Measurements from ENCODE around the gene COX7C. TPM values are rescaled to one million over a fixed set of nuclear protein-coding genes. Genes with fewer than 3 reads are reported as not detected.
"Not testable (repeated sequence)": the region's sequence is repeated elsewhere in the genome, so short reads cannot be mapped to it uniquely, and the experiment has no call there.

Gene COX7C
- total RNA-seq, 1 experiment from 2014 or later, result 1,292 TPM

GRCh38 chr5:86649832-86650505 lies 32.2 kb downstream of the COX7C start:
- Mint-ChIP-seq H3K4me3 (no peak overlapping the region), H3K27ac (peak overlapping the region in 1 of 3 experiments; percentile 78; a peak in 3 of 7 replicates), H3K27me3 (ENCODE audit: low read depth) (no peaks in the 10 kb centered on the region), H3K9me3 (no peaks in the 10 kb centered on the region; a peak in 1 of 5 replicates), H3K4me1 (peaks cover 53 to 69% of the 10 kb centered on the region in 2 experiments), H3K36me3 (ENCODE audit: insufficient read depth in 1 of 3, low read depth in 3 of 3) (peaks cover 0 to 17% (median 0%) of the 10 kb centered on the region in 3 experiments; a peak in 2 of 7 replicates)
- H2BK20ac ChIP-seq (ENCODE audit: low read depth, low read length, poor library complexity, severe bottlenecking), result no peak overlapping the region
- H2AK5ac ChIP-seq (ENCODE audit: insufficient read length, low read length), result no peak overlapping the region
- no peak overlapping the region for H4K8ac ChIP-seq (replicated peaks; ENCODE audit: insufficient read length, low read depth, low read length)
- no peak for DNase-seq
- H2BK15ac ChIP-seq (ENCODE audit: low read depth, low read length), result no peak overlapping the region
- H4K20me1 ChIP-seq (ENCODE audit: control insufficient read depth, insufficient read depth, insufficient read length), result no peaks in the 10 kb centered on the region
- no peak overlapping the region for H3T11ph ChIP-seq (ENCODE audit: low read length)
- no peaks in the 10 kb centered on the region for H3K23me2 ChIP-seq (ENCODE audit: insufficient read length, low read depth, low read length, poor library complexity, severe bottlenecking)
- no peak overlapping the region for H4K5ac ChIP-seq (ENCODE audit: insufficient read length, low read depth, low read length)
- WGBS (ENCODE audit: extremely low coverage, insufficient read length, low lambda C conversion rate), result 100% methylated on average over 1 of the region's 3 CpGs
- no peaks in the 10 kb centered on the region for H3K79me2 ChIP-seq (ENCODE audit: insufficient read depth, low read length)
- no peaks in the 10 kb centered on the region for H3K79me1 ChIP-seq (ENCODE audit: insufficient read depth, low read depth, low read length, poor library complexity, severe bottlenecking)
- no peak overlapping the region for H2BK5ac ChIP-seq (ENCODE audit: insufficient read length, low read length)
- peaks cover 9% of the 10 kb centered on the region; the same call in 1 of the 2 replicates for H3K4me1 ChIP-seq (ENCODE audit: insufficient read depth, low read length)
- no peak overlapping the region for H2BK120ac ChIP-seq (ENCODE audit: low read depth, low read length, poor library complexity, severe bottlenecking)
- H3K14ac ChIP-seq (ENCODE audit: insufficient read depth, low read length), result no peak overlapping the region
- H3K9me3 ChIP-seq (ENCODE audit: control insufficient read depth, low read depth, low read length), result no peaks in the 10 kb centered on the region
- no peak overlapping the region for H3K27ac ChIP-seq (ENCODE audit: insufficient read length, low read depth, low read length)
- no peak overlapping the region for H4K91ac ChIP-seq (ENCODE audit: insufficient read length, low read depth, low read length)
- H3K18ac ChIP-seq (ENCODE audit: insufficient read length, low read depth, low read length), result no peak overlapping the region
- TF ChIP-seq, protein P1, sequence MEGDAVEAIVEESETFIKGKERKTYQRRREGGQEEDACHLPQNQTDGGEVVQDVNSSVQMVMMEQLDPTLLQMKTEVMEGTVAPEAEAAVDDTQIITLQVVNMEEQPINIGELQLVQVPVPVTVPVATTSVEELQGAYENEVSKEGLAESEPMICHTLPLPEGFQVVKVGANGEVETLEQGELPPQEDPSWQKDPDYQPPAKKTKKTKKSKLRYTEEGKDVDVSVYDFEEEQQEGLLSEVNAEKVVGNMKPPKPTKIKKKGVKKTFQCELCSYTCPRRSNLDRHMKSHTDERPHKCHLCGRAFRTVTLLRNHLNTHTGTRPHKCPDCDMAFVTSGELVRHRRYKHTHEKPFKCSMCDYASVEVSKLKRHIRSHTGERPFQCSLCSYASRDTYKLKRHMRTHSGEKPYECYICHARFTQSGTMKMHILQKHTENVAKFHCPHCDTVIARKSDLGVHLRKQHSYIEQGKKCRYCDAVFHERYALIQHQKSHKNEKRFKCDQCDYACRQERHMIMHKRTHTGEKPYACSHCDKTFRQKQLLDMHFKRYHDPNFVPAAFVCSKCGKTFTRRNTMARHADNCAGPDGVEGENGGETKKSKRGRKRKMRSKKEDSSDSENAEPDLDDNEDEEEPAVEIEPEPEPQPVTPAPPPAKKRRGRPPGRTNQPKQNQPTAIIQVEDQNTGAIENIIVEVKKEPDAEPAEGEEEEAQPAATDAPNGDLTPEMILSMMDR (conservative IDR thresholded peaks at IDR 0.05), result no peak
- no peaks in the 10 kb centered on the region for H3K27me3 ChIP-seq (ENCODE audit: insufficient read depth, low read length)
- no peak overlapping the region for H2AFZ ChIP-seq (ENCODE audit: low read length)
- no peak overlapping the region for H3K4ac ChIP-seq (ENCODE audit: low read depth, low read length)
- no peak overlapping the region for H2BK12ac ChIP-seq (ENCODE audit: insufficient read length, low read depth, low read length)
- H3K23ac ChIP-seq (ENCODE audit: insufficient read length, low read depth, low read length), result no peak overlapping the region
- H3K4me2 ChIP-seq (ENCODE audit: insufficient read depth, insufficient read length, low read length), result no peak overlapping the region
- H3K56ac ChIP-seq (ENCODE audit: insufficient read length, low read depth, low read length), result no peak overlapping the region
- no peak overlapping the region for H3K9ac ChIP-seq (ENCODE audit: extremely low read depth, insufficient read length, low read length)

- not testable (repeated sequence) for H3K23ac ChIP-seq (ENCODE audit: insufficient read length, low read depth, low read length); H3K18ac ChIP-seq (ENCODE audit: insufficient read length, low read depth, low read length); H3K4me3 Mint-ChIP-seq; H2BK120ac ChIP-seq (ENCODE audit: low read depth, low read length, poor library complexity, severe bottlenecking); H3K79me1 ChIP-seq (ENCODE audit: insufficient read depth, low read depth, low read length, poor library complexity, severe bottlenecking); H2BK15ac ChIP-seq (ENCODE audit: low read depth, low read length); H3K27me3 ChIP-seq (ENCODE audit: insufficient read depth, low read length); H3K4me1 ChIP-seq (ENCODE audit: insufficient read depth, low read length); H3K9ac ChIP-seq (ENCODE audit: extremely low read depth, insufficient read length, low read length); H4K5ac ChIP-seq (ENCODE audit: insufficient read length, low read depth, low read length); H3K4me2 ChIP-seq (ENCODE audit: insufficient read depth, insufficient read length, low read length); H2AK5ac ChIP-seq (ENCODE audit: insufficient read length, low read length); H3K27ac ChIP-seq (ENCODE audit: insufficient read length, low read depth, low read length); H3K27ac Mint-ChIP-seq; H2BK12ac ChIP-seq (ENCODE audit: insufficient read length, low read depth, low read length); H3K56ac ChIP-seq (ENCODE audit: insufficient read length, low read depth, low read length); H3K4me1 Mint-ChIP-seq; H4K20me1 ChIP-seq (ENCODE audit: control insufficient read depth, insufficient read depth, insufficient read length); H3K4ac ChIP-seq (ENCODE audit: low read depth, low read length); H3K9me3 ChIP-seq (ENCODE audit: control insufficient read depth, low read depth, low read length); H3K27me3 Mint-ChIP-seq (ENCODE audit: low read depth); DNase-seq; H3K79me2 ChIP-seq (ENCODE audit: insufficient read depth, low read length); H3K23me2 ChIP-seq (ENCODE audit: insufficient read length, low read depth, low read length, poor library complexity, severe bottlenecking); H4K91ac ChIP-seq (ENCODE audit: insufficient read length, low read depth, low read length); H2BK5ac ChIP-seq (ENCODE audit: insufficient read length, low read length); H2AFZ ChIP-seq (ENCODE audit: low read length); H4K8ac ChIP-seq (replicated peaks; ENCODE audit: insufficient read length, low read depth, low read length); H3T11ph ChIP-seq (ENCODE audit: low read length); H2BK20ac ChIP-seq (ENCODE audit: low read depth, low read length, poor library complexity, severe bottlenecking); H3K14ac ChIP-seq (ENCODE audit: insufficient read depth, low read length)
- Mint-ChIP-seq H3K9me3 (peaks cover 24 to 36% of the 10 kb centered on the region in 2 experiments), H3K36me3 (ENCODE audit: insufficient read depth in 1 of 3, low read depth in 3 of 3) (peaks cover 9 to 43% (median 25%) of the 10 kb centered on the region in 3 experiments; a peak in 6 of 7 replicates)
- WGBS (ENCODE audit: extremely low coverage, insufficient read length, low lambda C conversion rate), result no CpG with 5 or more reads among the region's 2 CpGs
Measured at GRCh38 chr5:86660771-86661170, 43.0 kb downstream of the COX7C start.

Data from H9 (cell line).